Measurements from ENCODE around the gene FOXL1. TPM values are rescaled to one million over a fixed set of nuclear protein-coding genes. Genes with fewer than 3 reads are reported as not detected.

Gene FOXL1
- total RNA-seq, 1 experiment from 2014 or later: 7.5 TPM

- TF ChIP-seq REST (IDR thresholded peaks at IDR 0.05; ENCODE audit: low read depth) (no peak), ATF3 (IDR thresholded peaks at IDR 0.05) (no peak), POLR2AphosphoS5 (IDR thresholded peaks at IDR 0.05; ENCODE audit: low read depth, low read length) (no peak), CBX3 (IDR thresholded peaks at IDR 0.05; ENCODE audit: low read depth) (no peak), ZFX (IDR thresholded peaks at IDR 0.05) (no peak), EZH2 (IDR thresholded peaks at IDR 0.05) (no peak)
Observed at GRCh38 chr16:86556576-86556975, 21.8 kb upstream of the FOXL1 start (continued).

- CTCF ChIA-PET: interaction anchor here (1.6 to 2.0 kb wide), 3 partner anchors 317 to 646 kb away, joined by 4 to 5 read pairs (median 4); no protein-coding TSS in a partner anchor
- Histone ChIP-seq H3K9me2 (ENCODE audit: insufficient read depth) (no peaks in the 10 kb centered on the region), H3K9me3 (ENCODE audit: control insufficient read depth in 1 of 2, insufficient read depth in 1 of 2, low read depth in 1 of 2, low read length in 2 of 2) (no peaks in the 10 kb centered on the region), H3K4me2 (ENCODE audit: low read length) (no peak overlapping the region), H4K20me1 (ENCODE audit: insufficient read depth) (no peaks in the 10 kb centered on the region; the same call in 1 of the 2 replicates), H3K4me1 (ENCODE audit: control insufficient read depth in 1 of 2, insufficient read depth in 2 of 2, low read length in 2 of 2) (peaks cover 4 to 15% of the 10 kb centered on the region in 2 experiments; a peak in 3 of 4 replicates), H3K9ac (ENCODE audit: low read length) (no peak overlapping the region), H3K36me3 (ENCODE audit: control insufficient read depth in 1 of 2, insufficient read depth in 2 of 2, low read length in 2 of 2) (peaks cover 0 to 7% of the 10 kb centered on the region in 2 experiments; a peak in 1 of 4 replicates), H3K27me3 (ENCODE audit: insufficient read depth, low read length) (peaks cover 4% of the 10 kb centered on the region; the same call in 1 of the 2 replicates), H2AFZ (ENCODE audit: low read depth, low read length, poor library complexity, severe bottlenecking) (no peak overlapping the region), H3K27ac (ENCODE audit: low read depth, low read length) (no peak overlapping the region), H3K4me3 (replicated peaks in 1 of 2; ENCODE audit: low read depth in 1 of 2, low read length in 2 of 2) (no peak overlapping the region), H3K79me2 (ENCODE audit: insufficient read depth, low read length) (peaks cover 19% of the 10 kb centered on the region)
- DNase-seq (ENCODE audit: low read depth, low spot score): no peak
- intact Hi-C loops (cut with micrococcal nuclease): no loop called here
- RAD21 ChIA-PET (ENCODE audit: low non-redundant PET in 1 of 2, low total read pairs in 2 of 2, uncharacterized antibody in 2 of 2, unreplicated experiment in 2 of 2): no interaction called here
- POLR2A ChIA-PET: no interaction called here
- no TSS peak for BruUV-seq (replicated peaks)
- no peak for ATAC-seq
- TF ChIP-seq ELF1 (IDR thresholded peaks at IDR 0.05; ENCODE audit: borderline replicate concordance, low read depth) (no peak), TCF7L2 (IDR thresholded peaks at IDR 0.05; ENCODE audit: borderline replicate concordance, extremely low read depth, insufficient read depth, insufficient read length) (no peak), RAD21 (IDR thresholded peaks at IDR 0.05; ENCODE audit: low read depth) (no peak), CTCF (IDR thresholded peaks at IDR 0.05 in 2 of 3, conservative IDR thresholded peaks at IDR 0.05 in 1 of 3; ENCODE audit: borderline replicate concordance in 1 of 3, insufficient read depth in 1 of 3, low read depth in 2 of 3, low read length in 2 of 3) (no peak), ZBTB33 (IDR thresholded peaks at IDR 0.05; ENCODE audit: extremely low read depth, insufficient replicate concordance, low read length) (no peak), EGR1 (IDR thresholded peaks at IDR 0.05; ENCODE audit: low read depth) (no peak), YY1 (IDR thresholded peaks at IDR 0.05; ENCODE audit: extremely low read depth, insufficient replicate concordance, low read depth, low read length) (no peak), MAX (IDR thresholded peaks at IDR 0.05) (no peak), FOSL1 (IDR thresholded peaks at IDR 0.05; ENCODE audit: low read depth) (no peak), SRF (IDR thresholded peaks at IDR 0.05; ENCODE audit: low read depth) (no peak), EZH2phosphoT487 (IDR thresholded peaks at IDR 0.05; ENCODE audit: borderline replicate concordance) (no peak), ZNF274 (IDR thresholded peaks at IDR 0.05; ENCODE audit: low read depth, low read length) (no peak), JUND (IDR thresholded peaks at IDR 0.05) (no peak)
Observed at GRCh38 chr16:86557587-86557986, 20.8 kb upstream of the FOXL1 start.

Measured in HCT116 (cell line).